Measurements from ENCODE around the gene KYNU.

GRCh38 chr2:142858961-142859360, 18.5 kb upstream of the KYNU start:
- no peak for TF ChIP-seq CTCF (IDR thresholded peaks at IDR 0.05; ENCODE audit: low read length)
- no peak for TF ChIP-seq EZH2 (IDR thresholded peaks at IDR 0.05; ENCODE audit: borderline replicate concordance, low read length)
